HCT116 (cell line): ENCODE measurements around the gene GCN1. TPM values are rescaled to one million over a fixed set of nuclear protein-coding genes. Genes with fewer than 3 reads are reported as not detected.

Experiments
- ATAC-seq: fragments of 200-7000 bp; cut with Tn5 transposase; 2 replicates; pipeline ENCODE4 v1.9.1; 2020; ENCODE audit warnings: mild to moderate bottlenecking, moderate library complexity
- BruUV-seq: library from RNA; stranded (reverse); fragments of 400-500 nt; replicated peaks from 2 replicates; lab custom pipeline; 2021; lab: Mats Ljungman, UMichigan
- CTCF ChIA-PET: fragments of 300-600 bp; sonication (Branson Sonifier 250); formaldehyde crosslinking; loops from one replicate; lab custom pipeline; 2021; ENCODE audit warnings: antibody characterized with exemption; lab: Charles Lee
- POLR2A ChIA-PET: fragments of 300-600, 350-600 bp; sonication (Branson Sonifier 250); formaldehyde crosslinking; loops from one replicate; lab custom pipeline; 2021; ENCODE audit warnings: antibody characterized with exemption; lab: Charles Lee
- RAD21 ChIA-PET, 2 experiments: fragments of 300-600 bp; sonication (Branson Sonifier 250); formaldehyde crosslinking; loops; one replicate each; lab custom pipeline; 2023; ENCODE audit warnings: low total read pairs in 2 of 2; ENCODE audit not compliant: uncharacterized antibody in 2 of 2, unreplicated experiment in 2 of 2, low non-redundant PET in 1 of 2; lab: Charles Lee
- DNase-seq: peaks from one replicate; pipeline ENCODE4 v3.0.0-alpha.2; 2010; ENCODE audit warnings: low read depth, low spot score
- H2AFZ ChIP-seq: fragments of 200-600 bp; shearing (Covaris generic), sonication (generic); 2 replicates; pipeline ENCODE4 v1.6.1; 2017; ENCODE audit warnings: low read depth, mixed run types, mixed read lengths, antibody characterized with exemption, low read length; ENCODE audit not compliant: poor library complexity, severe bottlenecking
- H3K27ac ChIP-seq: 2 replicates; pipeline ENCODE4 v1.5.1; 2012; ENCODE audit warnings: low read depth, low read length
- H3K27me3 ChIP-seq: fragments of 200-600 bp; sonication (generic); 2 replicates; pipeline ENCODE4 v1.6.1; 2016; ENCODE audit warnings: mixed run types, low read length, mixed read lengths; ENCODE audit not compliant: insufficient read depth
- H3K36me3 ChIP-seq, 2 experiments: fragments of 200-500 bp in 1 of 2; fragments of 200-600 bp in 1 of 2; sonication (Bioruptor generic) in 1 of 2; sonication (generic) in 1 of 2; 2 replicates each; pipeline versions ENCODE4 v1.5.1 to v1.6.1; 2014 to 2016; ENCODE audit warnings: low read length in 2 of 2, inconsistent platforms in 1 of 2, mixed read lengths in 1 of 2, mixed run types in 1 of 2; ENCODE audit not compliant: insufficient read depth in 2 of 2, control insufficient read depth in 1 of 2
- H3K4me1 ChIP-seq, 2 experiments: fragments of 200-600 bp in 1 of 2; sonication (generic) in 1 of 2; 2 replicates each; pipeline versions ENCODE4 v1.5.1 to v1.6.1; 2012 to 2017; ENCODE audit warnings: low read length in 2 of 2, inconsistent platforms in 1 of 2, mild to moderate bottlenecking in 1 of 2, mixed read lengths in 1 of 2, mixed run types in 1 of 2, moderate library complexity in 1 of 2; ENCODE audit not compliant: insufficient read depth in 2 of 2, control insufficient read depth in 1 of 2
- H3K4me2 ChIP-seq: fragments of 200-600 bp; sonication (generic); 2 replicates; pipeline ENCODE4 v1.6.1; 2017; ENCODE audit warnings: mixed run types, low read length, mixed read lengths
- H3K4me3 ChIP-seq, 2 experiments: fragments of 200-600 bp in 1 of 2; sonication (generic) in 1 of 2; replicated peaks in 1 of 2; 2 replicates each; pipeline ENCODE4 v1.5.1; 2011 to 2016; ENCODE audit warnings: low read length in 2 of 2, control low read depth in 1 of 2, low read depth in 1 of 2, mild to moderate bottlenecking in 1 of 2, mixed read lengths in 1 of 2, mixed run types in 1 of 2
- H3K79me2 ChIP-seq: fragments of 200-600 bp; sonication (generic); 2 replicates; pipeline ENCODE4 v1.6.1; 2017; ENCODE audit warnings: mild to moderate bottlenecking, mixed run types, low read length, moderate library complexity, mixed read lengths; ENCODE audit not compliant: insufficient read depth
- H3K9ac ChIP-seq: fragments of 200-600 bp; sonication (generic); 2 replicates; pipeline ENCODE4 v1.6.1; 2016; ENCODE audit warnings: low read length, mixed read lengths
- H3K9me2 ChIP-seq: fragments of 200-600 bp; sonication (generic), shearing (Covaris generic); 2 replicates; pipeline ENCODE4 v1.6.1; 2017; ENCODE audit warnings: mixed run types, mild to moderate bottlenecking, moderate library complexity; ENCODE audit not compliant: insufficient read depth
- H3K9me3 ChIP-seq, 2 experiments: fragments of 200-500 bp in 1 of 2; fragments of 200-600 bp in 1 of 2; sonication (Bioruptor generic) in 1 of 2; sonication (generic) in 1 of 2; 2 replicates each; pipeline ENCODE4 v1.6.1; 2014 to 2017; ENCODE audit warnings: low read length in 2 of 2, mixed read lengths in 2 of 2, inconsistent platforms in 1 of 2, low read depth in 1 of 2, mild to moderate bottlenecking in 1 of 2, mixed run types in 1 of 2, moderate library complexity in 1 of 2; ENCODE audit not compliant: control insufficient read depth in 1 of 2, insufficient read depth in 1 of 2
- H4K20me1 ChIP-seq: fragments of 200-600 bp; sonication (generic), shearing (Covaris generic); 2 replicates; pipeline ENCODE4 v1.6.1; 2017; ENCODE audit warnings: mixed run types, mild to moderate bottlenecking, moderate library complexity; ENCODE audit not compliant: insufficient read depth
- ATF3 ChIP-seq: IDR thresholded peaks from 2 replicates; pipeline ENCODE4 v1.6.1; 2012
- CBX3 ChIP-seq: IDR thresholded peaks from 2 replicates; pipeline ENCODE4 v1.6.1; 2012; ENCODE audit warnings: low read depth
- EGR1 ChIP-seq: IDR thresholded peaks from 2 replicates; pipeline ENCODE4 v1.6.1; 2012; ENCODE audit warnings: low read depth
- ELF1 ChIP-seq: IDR thresholded peaks from 2 replicates; pipeline ENCODE4 v1.6.1; 2012; ENCODE audit warnings: low read depth, borderline replicate concordance
- EZH2phosphoT487 ChIP-seq: fragments of 200-600 bp; IDR thresholded peaks from 2 replicates; pipeline ENCODE4 v1.6.1; 2018; ENCODE audit warnings: antibody characterized with exemption, borderline replicate concordance
- FOSL1 ChIP-seq: IDR thresholded peaks from 2 replicates; pipeline ENCODE4 v1.6.1; 2012; ENCODE audit warnings: low read depth
- JUND ChIP-seq: IDR thresholded peaks from 2 replicates; pipeline ENCODE4 v1.6.1; 2012
- POLR2A ChIP-seq: IDR thresholded peaks from 2 replicates; pipeline ENCODE4 v1.7.0; 2011; ENCODE audit warnings: borderline replicate concordance; ENCODE audit not compliant: insufficient read depth, insufficient read length; ENCODE audit errors: extremely low read depth
- POLR2AphosphoS5 ChIP-seq: IDR thresholded peaks from 2 replicates; pipeline ENCODE4 v1.6.1; 2011; ENCODE audit warnings: mild to moderate bottlenecking, low read depth, low read length, moderate library complexity
- SP1 ChIP-seq: IDR thresholded peaks from 2 replicates; pipeline ENCODE4 v1.6.1; 2012; ENCODE audit warnings: low read depth
- SRF ChIP-seq: IDR thresholded peaks from 2 replicates; pipeline ENCODE4 v1.6.1; 2012; ENCODE audit warnings: low read depth
- TCF7L2 ChIP-seq: IDR thresholded peaks from 2 replicates; pipeline ENCODE4 v1.7.0; 2011; ENCODE audit warnings: borderline replicate concordance, inconsistent platforms; ENCODE audit not compliant: insufficient read depth, insufficient read length; ENCODE audit errors: extremely low read depth
- YY1 ChIP-seq: IDR thresholded peaks from 2 replicates; pipeline ENCODE4 v1.6.1; 2011; ENCODE audit warnings: low read length, low read depth, moderate library complexity, mild to moderate bottlenecking; ENCODE audit not compliant: insufficient replicate concordance; ENCODE audit errors: extremely low read depth
- ZFX ChIP-seq: fragments of 450-650 bp; IDR thresholded peaks from 2 replicates; pipeline ENCODE4 v1.6.1; 2017
- intact Hi-C: fragments of 100-400 bp; cut with micrococcal nuclease; formaldehyde crosslinking; loops from 2 replicates; pipeline ENCODE4 v1.10.0; 2022
- total RNA-seq: library from RNA; stranded (reverse); gene quantifications from one replicate; pipeline ENCODE4 v1.2.1, GENCODE V29; 2021; ENCODE audit not compliant: unreplicated experiment
- TF ChIP-seq, protein P1 (sequence below), 3 experiments: fragments of 200-600 bp in 1 of 3; sonication (generic) in 1 of 3; IDR thresholded peaks in 2 of 3; conservative IDR thresholded peaks in 1 of 3; 2 replicates each; pipeline ENCODE4 v1.5.1; 2012 to 2017; ENCODE audit warnings: low read depth in 2 of 3, low read length in 2 of 3, antibody characterized with exemption in 1 of 3, borderline replicate concordance in 1 of 3, control low read depth in 1 of 3, mild to moderate bottlenecking in 1 of 3, mixed read lengths in 1 of 3, mixed run types in 1 of 3, moderate library complexity in 1 of 3; ENCODE audit not compliant: insufficient read depth in 1 of 3
- TF ChIP-seq, protein P2 (sequence below): IDR thresholded peaks from 2 replicates; pipeline ENCODE4 v1.6.1; 2011; ENCODE audit warnings: mild to moderate bottlenecking, low read length, moderate library complexity; ENCODE audit not compliant: insufficient replicate concordance; ENCODE audit errors: extremely low read depth

Gene GCN1
- total RNA-seq, 1 experiment from 2014 or later, result 184 TPM

DNA sequence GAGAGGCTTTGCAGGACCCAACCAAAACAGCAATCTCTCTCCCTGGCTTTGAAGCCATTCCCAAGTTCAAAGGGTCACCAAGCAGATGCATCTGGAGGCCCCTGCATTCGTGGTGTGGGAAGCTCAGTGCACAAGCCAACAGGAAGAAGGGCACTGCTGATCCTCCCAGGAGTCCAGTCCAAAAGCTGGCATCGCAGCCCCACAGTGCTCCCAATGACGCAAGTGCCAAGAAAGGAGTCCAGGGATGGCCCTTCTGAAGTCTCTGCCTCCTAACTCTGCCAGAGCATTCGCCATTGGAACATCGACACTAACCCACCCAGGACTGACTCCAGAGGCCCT is 45.9 kb upstream of the GCN1 start (continued):
- TF ChIP-seq ATF3 (no peak), CBX3 (no peak)

- H4K20me1 ChIP-seq, result no peaks in the 10 kb centered on the region; the same call in 1 of the 2 replicates
- H3K9me3 ChIP-seq, result no peaks in the 10 kb centered on the region
- no peak overlapping the region for H2AFZ ChIP-seq
- ChIA-PET POLR2A (interaction anchor here (0.8 to 6.9 kb wide), 6 partner anchors 9 to 53 kb away, joined by 3 to 46 read pairs (median 7); partner anchors contain the start of genes RNU4-1, RNU4-2 and RPLP0), RAD21 (no interaction called here), CTCF (interaction anchor here (1.1 to 3.5 kb wide), 4 partner anchors 8 to 26 kb away, joined by 3 to 13 read pairs (median 6); partner anchors contain the start of gene PXN)
- H3K79me2 ChIP-seq, result peaks cover 100% of the 10 kb centered on the region
- H3K27ac ChIP-seq, result no peak overlapping the region
- DNase-seq (no peak), ATAC-seq (no peak)
- H3K4me1 ChIP-seq, result peaks cover 53 to 87% of the 10 kb centered on the region in 2 experiments
- H3K4me2 ChIP-seq, result peak overlapping the region; percentile 38
- no peak overlapping the region for H3K4me3 ChIP-seq
- intact Hi-C loops, result loop anchor here (10.0 kb wide), 1 partner anchor 195 kb away; the partner anchor contains the start of gene COX6A1
- H3K9ac ChIP-seq, result no peak overlapping the region
- H3K27me3 ChIP-seq, result no peaks in the 10 kb centered on the region
- no peaks in the 10 kb centered on the region for H3K9me2 ChIP-seq
- no TSS peak for BruUV-seq
- H3K36me3 ChIP-seq, result no peaks in the 10 kb centered on the region; a peak in 1 of 4 replicates
- TF ChIP-seq JUND, result no peak
- TF ChIP-seq CBX3, result no peak
- no peak for TF ChIP-seq SRF
- TF ChIP-seq, protein P1, sequence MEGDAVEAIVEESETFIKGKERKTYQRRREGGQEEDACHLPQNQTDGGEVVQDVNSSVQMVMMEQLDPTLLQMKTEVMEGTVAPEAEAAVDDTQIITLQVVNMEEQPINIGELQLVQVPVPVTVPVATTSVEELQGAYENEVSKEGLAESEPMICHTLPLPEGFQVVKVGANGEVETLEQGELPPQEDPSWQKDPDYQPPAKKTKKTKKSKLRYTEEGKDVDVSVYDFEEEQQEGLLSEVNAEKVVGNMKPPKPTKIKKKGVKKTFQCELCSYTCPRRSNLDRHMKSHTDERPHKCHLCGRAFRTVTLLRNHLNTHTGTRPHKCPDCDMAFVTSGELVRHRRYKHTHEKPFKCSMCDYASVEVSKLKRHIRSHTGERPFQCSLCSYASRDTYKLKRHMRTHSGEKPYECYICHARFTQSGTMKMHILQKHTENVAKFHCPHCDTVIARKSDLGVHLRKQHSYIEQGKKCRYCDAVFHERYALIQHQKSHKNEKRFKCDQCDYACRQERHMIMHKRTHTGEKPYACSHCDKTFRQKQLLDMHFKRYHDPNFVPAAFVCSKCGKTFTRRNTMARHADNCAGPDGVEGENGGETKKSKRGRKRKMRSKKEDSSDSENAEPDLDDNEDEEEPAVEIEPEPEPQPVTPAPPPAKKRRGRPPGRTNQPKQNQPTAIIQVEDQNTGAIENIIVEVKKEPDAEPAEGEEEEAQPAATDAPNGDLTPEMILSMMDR (IDR thresholded peaks at IDR 0.05 in 2 of 3, conservative IDR thresholded peaks at IDR 0.05 in 1 of 3; ENCODE audit: borderline replicate concordance in 1 of 3, insufficient read depth in 1 of 3, low read depth in 2 of 3, low read length in 2 of 3), result no peak
- TF ChIP-seq YY1, result no peak
- no peak for TF ChIP-seq SP1
- TF ChIP-seq TCF7L2, result no peak
- TF ChIP-seq EGR1, result no peak
- no peak for TF ChIP-seq EZH2phosphoT487
- TF ChIP-seq, protein P2, sequence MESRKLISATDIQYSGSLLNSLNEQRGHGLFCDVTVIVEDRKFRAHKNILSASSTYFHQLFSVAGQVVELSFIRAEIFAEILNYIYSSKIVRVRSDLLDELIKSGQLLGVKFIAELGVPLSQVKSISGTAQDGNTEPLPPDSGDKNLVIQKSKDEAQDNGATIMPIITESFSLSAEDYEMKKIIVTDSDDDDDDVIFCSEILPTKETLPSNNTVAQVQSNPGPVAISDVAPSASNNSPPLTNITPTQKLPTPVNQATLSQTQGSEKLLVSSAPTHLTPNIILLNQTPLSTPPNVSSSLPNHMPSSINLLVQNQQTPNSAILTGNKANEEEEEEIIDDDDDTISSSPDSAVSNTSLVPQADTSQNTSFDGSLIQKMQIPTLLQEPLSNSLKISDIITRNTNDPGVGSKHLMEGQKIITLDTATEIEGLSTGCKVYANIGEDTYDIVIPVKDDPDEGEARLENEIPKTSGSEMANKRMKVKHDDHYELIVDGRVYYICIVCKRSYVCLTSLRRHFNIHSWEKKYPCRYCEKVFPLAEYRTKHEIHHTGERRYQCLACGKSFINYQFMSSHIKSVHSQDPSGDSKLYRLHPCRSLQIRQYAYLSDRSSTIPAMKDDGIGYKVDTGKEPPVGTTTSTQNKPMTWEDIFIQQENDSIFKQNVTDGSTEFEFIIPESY, result no peak
- TF ChIP-seq FOSL1, result no peak
- no peak for TF ChIP-seq ZFX
- no peak for TF ChIP-seq ATF3
- TF ChIP-seq ELF1, result no peak
- no peak for TF ChIP-seq POLR2A
- TF ChIP-seq POLR2AphosphoS5, result no peak
Observed at GRCh38 chr12:120239776-120240494, 45.4 kb upstream of the GCN1 start.
